ENCODE data around the gene FGF13.

Gene FGF13

GRCh38 chrX:138664016-138664415 lies 47.5 kb downstream of the FGF13 start:
- no peak for DNase-seq (ENCODE audit: low read depth, low spot score)

DNA sequence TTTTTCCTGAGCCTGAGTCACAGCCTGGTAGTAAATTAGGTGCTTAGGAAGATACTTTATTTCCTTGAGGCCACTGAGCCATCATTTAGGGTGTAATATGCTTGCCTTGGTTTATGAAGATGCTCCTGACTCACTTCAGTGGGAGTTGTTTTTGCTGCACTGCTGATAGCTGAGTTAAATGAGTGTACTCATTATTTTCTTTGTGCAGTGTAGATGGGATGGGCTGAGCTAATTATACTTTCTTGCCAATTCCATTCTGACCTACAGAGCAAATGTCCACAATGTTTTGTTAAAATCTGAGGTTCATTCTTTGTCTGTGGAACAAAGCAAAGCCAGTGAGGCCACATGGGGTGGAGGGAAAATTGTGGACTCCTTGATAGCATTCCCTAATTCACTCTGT lies 60.0 kb downstream of the FGF13 start:
- DNase-seq (ENCODE audit: low read depth, low spot score): no peak

DNA sequence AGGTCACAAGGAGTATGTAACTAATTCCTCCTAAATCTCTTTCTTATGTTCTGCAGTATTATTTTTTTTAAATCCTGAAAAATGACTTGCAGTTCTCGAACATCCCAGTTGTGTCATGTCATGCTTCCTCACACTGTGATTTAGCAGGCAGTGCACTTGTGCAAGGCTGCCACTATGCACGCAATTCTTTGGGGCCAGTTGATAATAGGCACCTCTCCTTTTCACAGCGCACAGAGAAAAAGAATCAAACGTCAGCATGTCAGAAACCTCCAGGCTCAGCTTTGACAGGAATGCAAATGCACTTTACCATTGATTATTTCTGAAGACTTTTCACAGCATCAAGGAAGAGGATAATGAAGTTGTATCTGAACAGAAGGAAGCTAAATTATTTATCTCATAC lies 62.9 kb downstream of the FGF13 start:
- DNase-seq (ENCODE audit: low read depth, low spot score): no peak

DNA sequence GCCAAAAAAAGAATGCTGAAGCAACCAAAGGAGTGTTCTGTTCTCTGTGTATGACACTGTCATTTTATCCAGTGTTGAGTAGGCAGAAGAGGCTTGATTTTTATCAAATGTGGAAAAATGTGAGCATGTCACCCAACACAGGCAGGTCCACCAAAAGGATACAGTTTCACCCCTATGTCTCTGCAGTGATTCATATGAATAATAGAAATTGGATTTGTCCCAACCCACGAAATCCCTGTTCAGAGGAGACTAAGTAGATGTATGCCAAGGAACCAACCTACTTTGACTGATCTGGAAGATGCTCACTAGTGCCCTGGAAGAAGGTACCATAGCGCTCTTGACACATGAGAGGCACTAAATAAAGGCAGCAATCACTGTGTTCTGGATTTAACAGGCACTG lies 72.5 kb downstream of the FGF13 start:
- no peak for DNase-seq (ENCODE audit: low read depth, low spot score)

Data from ELF-1 (cell line).